ENCODE measurements around the gene MLKL.
A peak's percentile ranks its signal among the peaks of the same experiment; 100 is the strongest.
"Not testable (repeated sequence)": the region's sequence is repeated elsewhere in the genome, so short reads cannot be mapped to it uniquely, and the experiment has no call there.

MLKL gene

DNA sequence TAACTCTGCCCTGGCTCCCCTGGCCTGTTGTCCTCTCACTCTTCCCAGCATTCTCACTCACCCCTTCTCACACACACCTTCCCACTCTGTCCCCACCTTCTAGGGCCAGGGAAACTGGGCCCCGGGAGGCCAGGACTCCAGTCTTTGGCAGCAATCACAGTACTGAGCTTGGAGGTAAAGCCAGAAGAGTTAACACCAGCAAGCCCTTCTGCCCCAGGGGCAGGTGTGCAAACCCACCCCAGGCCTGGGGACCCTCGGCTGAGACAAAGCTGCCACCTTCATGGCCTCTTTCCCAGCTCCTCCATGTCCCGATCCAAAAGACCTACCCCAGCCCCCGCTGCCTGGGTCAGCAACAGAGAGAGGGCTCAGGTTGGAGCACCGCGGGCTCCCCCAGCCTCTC, 36.9 kb upstream of the MLKL start:
- no peak for DNase-seq
- Mint-ChIP-seq H3K9me3 (no peaks in the 10 kb centered on the region), H3K27ac (peak overlapping the region; percentile 40 to 94), H3K4me3 (no peak overlapping the region), H3K27me3 (peaks cover 8% of the 10 kb centered on the region), H3K4me1 (peaks cover 6% of the 10 kb centered on the region)
- ATAC-seq = no peak

DNA sequence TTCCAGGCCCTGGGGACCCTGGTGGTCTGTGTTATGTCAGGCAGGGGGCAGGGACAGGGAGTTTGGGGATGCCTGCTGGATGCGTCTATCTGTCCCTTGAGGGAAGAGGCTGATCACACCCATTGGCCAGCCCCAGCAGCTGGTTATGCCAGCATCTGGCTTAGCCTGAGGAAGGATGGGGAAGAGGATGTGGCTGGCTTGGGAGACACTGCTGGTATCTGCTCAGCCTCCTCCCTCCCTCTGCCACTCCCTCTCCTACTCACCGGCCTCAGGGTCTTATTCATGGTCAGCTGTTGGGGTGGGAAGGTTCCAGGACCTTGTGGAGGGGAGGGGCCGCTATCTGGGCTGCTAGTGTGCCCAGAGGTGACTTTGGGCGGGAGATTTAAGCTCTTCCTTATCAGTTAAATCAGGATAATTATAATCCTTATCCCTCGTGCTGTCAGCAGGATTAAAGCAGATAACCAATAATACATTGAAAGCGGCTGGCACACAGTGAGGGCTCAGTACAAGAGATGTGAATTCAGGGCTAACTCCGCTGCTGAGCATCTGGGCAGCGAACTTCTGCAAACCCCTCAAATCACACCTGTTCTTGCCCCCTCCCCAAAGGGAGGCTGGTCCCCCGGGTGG, 36.0 kb upstream of the MLKL start:
- H3K27ac Mint-ChIP-seq = no peak overlapping the region
- no peak for ATAC-seq

DNA sequence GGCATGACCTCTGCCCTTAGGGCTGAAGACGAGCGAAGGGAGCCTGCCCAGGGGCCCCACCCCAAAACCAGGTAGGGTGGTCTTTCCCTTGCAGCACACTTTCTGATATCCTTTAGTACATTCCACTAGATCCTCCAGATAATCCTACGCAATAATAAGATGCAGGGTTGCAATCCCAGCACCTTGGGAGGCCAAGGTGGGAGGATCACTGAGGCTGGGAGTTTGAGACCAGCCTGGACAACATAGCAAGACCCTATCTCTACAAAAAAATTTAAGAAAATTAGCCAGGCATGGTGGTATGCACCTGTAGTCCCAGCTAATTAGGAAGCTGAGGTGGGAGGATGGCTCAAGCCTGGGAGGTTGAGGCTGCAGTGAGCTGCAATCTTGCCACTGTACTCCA, 34.9 kb upstream of the MLKL start:
- no peak overlapping the region for H3K4me3 Mint-ChIP-seq
- H3K27me3 Mint-ChIP-seq = peaks cover 8% of the 10 kb centered on the region
- H3K4me1 Mint-ChIP-seq = peaks cover under 1% of the 10 kb centered on the region
- DNase-seq (no peak), ATAC-seq (no peak)
- no peak overlapping the region for H3K27ac Mint-ChIP-seq
- no peaks in the 10 kb centered on the region for H3K9me3 Mint-ChIP-seq

More for the DNA sequence above, 36.0 kb upstream of the MLKL start:
- no peak for DNase-seq
- H3K4me1 Mint-ChIP-seq = peaks cover under 1% of the 10 kb centered on the region
- no peaks in the 10 kb centered on the region for H3K9me3 Mint-ChIP-seq
- H3K27me3 Mint-ChIP-seq = peaks cover 8% of the 10 kb centered on the region
- H3K4me3 Mint-ChIP-seq = no peak overlapping the region

DNA sequence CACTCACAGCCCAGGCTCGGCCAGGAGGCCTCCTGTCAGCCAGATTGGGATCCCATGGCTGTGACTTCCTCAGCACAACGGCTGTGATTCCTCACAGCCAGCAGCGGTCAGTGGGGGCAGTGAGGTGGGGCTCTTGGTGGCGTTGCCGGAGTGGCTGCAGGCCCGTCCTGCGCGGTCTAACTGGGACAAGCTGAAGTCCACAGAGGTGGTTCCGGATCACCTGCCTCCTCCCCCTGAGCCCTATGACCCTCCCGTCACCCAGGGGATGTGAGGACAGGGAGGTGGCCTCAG, 34.4 kb upstream of the MLKL start:
- ATAC-seq (no peak), DNase-seq (no peak)
- Mint-ChIP-seq H3K27ac (no peak overlapping the region), H3K27me3 (peaks cover 8% of the 10 kb centered on the region), H3K9me3 (no peaks in the 10 kb centered on the region), H3K4me1 (peaks cover 5% of the 10 kb centered on the region), H3K4me3 (no peak overlapping the region)

DNA sequence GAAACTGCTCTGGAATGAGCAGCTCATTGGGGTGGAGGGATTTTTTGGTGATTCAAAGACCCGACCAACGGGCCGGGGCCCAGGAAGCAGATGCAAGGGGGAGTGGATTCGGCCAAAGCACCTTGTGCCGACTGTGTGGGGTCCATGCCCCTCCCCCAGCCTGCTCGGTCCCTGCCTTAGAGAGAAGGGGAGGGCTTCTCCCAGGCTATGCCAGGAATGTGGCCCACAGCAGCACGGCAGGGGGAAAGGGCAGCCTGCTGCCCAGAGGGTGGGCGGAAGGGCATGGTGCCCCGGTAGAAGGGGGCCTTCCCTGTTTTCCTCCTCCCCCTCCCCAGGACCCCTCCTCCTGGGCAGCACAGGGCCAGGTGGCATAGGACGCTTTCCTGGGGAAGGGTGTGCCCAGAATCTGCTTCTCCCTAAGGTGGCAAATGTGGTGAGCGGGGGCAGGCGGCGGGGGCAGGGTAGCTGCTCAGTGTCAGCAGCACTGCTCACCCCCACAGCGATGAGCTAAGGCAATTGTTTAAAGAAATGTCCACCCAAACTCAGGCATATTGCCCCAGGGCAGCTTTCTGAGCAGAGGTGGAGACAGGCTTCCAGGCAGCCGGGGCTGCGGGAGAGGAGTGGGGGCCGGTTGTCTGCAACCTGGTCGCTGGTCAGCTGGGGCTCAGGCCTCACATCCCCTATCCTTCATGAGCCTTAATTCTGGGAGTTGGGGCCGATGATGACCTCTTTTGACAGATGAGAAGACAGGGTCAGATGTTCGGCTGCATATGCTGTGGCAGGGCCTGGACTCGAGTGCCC, 33.9 kb upstream of the MLKL start:
- no peak overlapping the region for H3K4me3 Mint-ChIP-seq
- no peaks in the 10 kb centered on the region for H3K9me3 Mint-ChIP-seq
- H3K4me1 Mint-ChIP-seq = peaks cover 11% of the 10 kb centered on the region
- DNase-seq (no peak), ATAC-seq (no peak)
- H3K27me3 Mint-ChIP-seq = peaks cover 8% of the 10 kb centered on the region
- no peak overlapping the region for H3K27ac Mint-ChIP-seq

DNA sequence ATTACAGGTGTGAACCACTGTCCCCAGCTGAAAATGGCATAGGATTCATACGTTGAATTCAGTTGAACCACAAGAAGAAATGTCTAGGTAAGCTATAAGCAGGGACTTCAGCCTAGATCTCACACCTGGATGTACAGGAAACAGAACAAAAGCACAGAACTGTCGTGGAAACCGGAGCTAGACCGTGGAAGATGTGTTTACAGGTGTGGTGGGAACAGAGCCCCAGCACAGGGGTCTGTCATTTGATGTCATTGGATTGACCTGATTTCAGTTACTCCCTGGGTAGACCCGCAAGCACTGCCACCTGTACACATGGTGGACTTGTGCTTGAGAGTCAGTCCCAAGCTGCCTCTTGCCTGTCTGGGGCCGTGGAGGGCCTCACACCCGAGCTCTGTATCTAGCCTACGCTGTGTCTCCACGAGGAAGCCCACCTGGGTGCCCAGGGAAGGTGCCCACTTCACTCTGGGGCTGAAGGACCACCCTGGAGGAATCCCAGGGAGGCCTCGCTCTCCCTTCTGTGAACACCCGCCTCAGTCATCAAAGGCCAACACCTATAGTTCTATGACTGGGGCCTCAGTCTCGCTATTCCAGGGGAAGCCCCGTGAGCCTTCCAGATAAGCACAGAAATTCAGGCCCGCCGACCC, 32.2 kb upstream of the MLKL start:
- Mint-ChIP-seq H3K27me3 (peaks cover 8% of the 10 kb centered on the region), H3K27ac (peak overlapping the region in 1 of 2 donors; percentile 37), H3K4me3 (no peak overlapping the region), H3K4me1 (peaks cover 13% of the 10 kb centered on the region), H3K9me3 (no peaks in the 10 kb centered on the region)
- no peak for ATAC-seq
- DNase-seq = no peak

DNA sequence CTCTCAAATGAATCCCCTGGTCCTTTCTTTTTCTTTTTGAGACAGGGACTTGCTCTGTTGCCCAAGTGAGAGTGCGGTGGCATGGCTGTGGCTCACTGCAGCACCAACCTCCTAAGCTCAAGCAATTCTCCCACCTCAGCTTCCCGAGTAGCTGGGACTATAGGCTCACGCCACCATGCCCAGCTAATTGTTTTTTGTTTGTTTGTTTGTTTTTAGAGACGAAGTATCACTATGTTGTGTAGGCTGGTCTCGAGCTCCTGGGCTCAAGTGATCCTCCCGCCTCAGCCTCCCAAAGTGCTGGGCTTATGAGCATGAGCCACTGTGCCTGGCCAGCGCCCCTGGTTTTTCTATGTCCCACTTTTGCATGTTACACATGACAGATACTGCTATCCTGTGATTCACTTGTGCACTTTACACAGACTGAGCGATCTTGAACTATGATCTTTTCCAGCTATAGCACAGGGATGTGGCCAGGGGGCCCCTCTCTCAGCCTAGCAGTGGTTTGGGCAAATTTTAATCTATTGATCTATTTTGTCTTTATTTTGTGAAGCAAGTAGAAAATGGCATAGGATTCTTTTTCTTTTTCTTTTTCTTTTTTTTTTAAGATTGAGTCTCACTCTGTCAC, 31.3 kb upstream of the MLKL start:
- DNase-seq (no peak), ATAC-seq (no peak)
- peak overlapping the region in 1 of 2 donors; percentile 37 for H3K27ac Mint-ChIP-seq

DNA sequence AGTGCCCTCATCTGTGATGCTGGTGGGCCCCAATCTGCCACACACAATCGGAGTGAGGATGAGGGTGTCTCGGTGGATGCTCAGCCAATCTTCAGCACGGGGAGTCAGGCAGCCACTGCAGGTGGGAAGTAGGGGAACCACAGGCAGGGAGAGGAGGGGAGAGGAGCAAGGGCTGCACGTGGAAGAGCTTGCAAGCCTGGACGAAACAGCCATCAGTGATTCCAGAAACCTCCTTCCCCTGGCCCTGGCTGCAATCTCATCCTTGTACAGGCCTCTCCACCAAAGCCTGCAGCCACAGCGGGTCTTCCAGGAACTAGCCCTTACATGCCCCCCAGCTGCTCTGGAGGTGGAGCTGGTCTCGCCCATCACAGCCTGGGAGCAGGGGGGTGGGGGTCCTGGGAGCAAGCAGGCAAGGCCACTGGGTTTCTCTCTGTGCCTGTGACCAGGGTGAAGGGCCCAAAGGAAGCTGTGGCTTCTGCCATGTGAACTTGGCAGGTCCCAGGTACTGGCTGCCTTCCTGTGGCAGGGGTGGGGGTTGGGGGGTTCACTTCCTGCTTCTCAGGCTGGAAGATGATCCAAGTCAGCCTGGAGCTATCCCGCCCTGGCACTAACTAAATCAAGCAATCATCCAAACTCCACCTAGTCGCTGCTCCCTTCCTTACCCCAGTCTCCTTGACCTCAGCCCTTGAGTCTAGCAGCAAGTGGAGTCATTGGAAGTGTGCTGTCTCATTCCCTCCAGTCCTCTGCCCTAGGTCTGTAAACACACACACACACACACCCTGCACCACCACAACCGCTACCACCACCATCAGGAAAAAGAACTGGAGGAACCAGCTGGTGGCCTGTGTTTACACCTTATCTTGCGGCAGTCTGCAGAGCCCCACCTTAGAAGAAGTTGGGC, 29.4 kb upstream of the MLKL start:
- Mint-ChIP-seq H3K27ac (peak overlapping the region in 1 of 2 donors; percentile 66), H3K27me3 (no peaks in the 10 kb centered on the region), H3K4me1 (peaks cover 13% of the 10 kb centered on the region), H3K4me3 (no peak overlapping the region), H3K9me3 (peaks cover 0 to 15% of the 10 kb centered on the region in 2 donors)
- ATAC-seq (no peak), DNase-seq (no peak)

More for the DNA sequence above, 31.3 kb upstream of the MLKL start:
- Mint-ChIP-seq H3K9me3 (peaks cover 0 to 7% of the 10 kb centered on the region in 2 donors), H3K4me1 (peaks cover 13% of the 10 kb centered on the region), H3K4me3 (no peak overlapping the region), H3K27me3 (no peaks in the 10 kb centered on the region)

DNA sequence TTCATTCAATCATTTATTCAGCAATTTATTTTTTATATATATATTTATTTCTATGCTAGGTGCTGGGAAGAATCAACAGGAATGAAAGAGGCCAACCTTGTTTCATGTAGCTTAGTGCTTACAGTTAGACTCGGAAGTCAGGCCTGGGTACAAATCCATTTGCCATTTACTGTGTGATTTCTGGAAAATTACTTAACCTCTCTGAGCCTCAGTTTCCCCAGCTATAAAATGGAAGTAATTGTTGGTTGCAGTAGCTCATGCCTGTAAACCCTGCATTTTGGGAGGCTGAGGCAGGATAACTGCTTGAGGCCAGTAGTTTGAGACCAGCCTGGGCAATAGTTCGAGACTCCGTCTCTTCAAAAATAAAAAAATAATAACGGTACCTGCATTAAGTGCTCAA, 27.2 kb upstream of the MLKL start:
- H3K9me3 Mint-ChIP-seq = peaks cover 0 to 15% of the 10 kb centered on the region in 2 donors
- DNase-seq (no peak), ATAC-seq (no peak)
- H3K4me1 Mint-ChIP-seq = peaks cover 13% of the 10 kb centered on the region
- no peaks in the 10 kb centered on the region for H3K27me3 Mint-ChIP-seq
- H3K4me3 Mint-ChIP-seq = no peak overlapping the region
- H3K27ac Mint-ChIP-seq = no peak overlapping the region

DNA sequence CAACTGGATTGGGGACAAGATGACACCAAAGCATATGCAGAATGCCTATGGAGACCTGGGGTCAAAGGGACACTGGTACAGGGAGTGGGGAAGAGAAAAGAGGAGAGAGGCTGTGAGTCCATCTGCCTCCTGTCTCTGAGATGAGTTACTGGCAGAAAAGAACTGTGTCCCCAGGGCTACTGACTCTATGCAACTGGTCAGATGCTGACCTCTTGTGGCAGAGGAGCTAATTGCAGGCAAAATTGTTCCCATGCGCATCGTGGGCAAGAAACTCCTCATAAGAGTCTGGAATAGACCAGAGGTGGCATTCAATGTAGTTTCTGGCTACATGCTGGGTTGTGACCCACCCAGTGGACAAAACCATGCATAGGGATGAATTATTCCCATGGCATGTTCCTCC, 26.1 kb upstream of the MLKL start:
- Mint-ChIP-seq H3K9me3 (peaks cover 0 to 15% of the 10 kb centered on the region in 2 donors), H3K27me3 (no peaks in the 10 kb centered on the region), H3K4me3 (no peak overlapping the region), H3K27ac (no peak overlapping the region), H3K4me1 (peaks cover 13% of the 10 kb centered on the region)
- ATAC-seq (no peak), DNase-seq (peak; percentile 20 to 37)

DNA sequence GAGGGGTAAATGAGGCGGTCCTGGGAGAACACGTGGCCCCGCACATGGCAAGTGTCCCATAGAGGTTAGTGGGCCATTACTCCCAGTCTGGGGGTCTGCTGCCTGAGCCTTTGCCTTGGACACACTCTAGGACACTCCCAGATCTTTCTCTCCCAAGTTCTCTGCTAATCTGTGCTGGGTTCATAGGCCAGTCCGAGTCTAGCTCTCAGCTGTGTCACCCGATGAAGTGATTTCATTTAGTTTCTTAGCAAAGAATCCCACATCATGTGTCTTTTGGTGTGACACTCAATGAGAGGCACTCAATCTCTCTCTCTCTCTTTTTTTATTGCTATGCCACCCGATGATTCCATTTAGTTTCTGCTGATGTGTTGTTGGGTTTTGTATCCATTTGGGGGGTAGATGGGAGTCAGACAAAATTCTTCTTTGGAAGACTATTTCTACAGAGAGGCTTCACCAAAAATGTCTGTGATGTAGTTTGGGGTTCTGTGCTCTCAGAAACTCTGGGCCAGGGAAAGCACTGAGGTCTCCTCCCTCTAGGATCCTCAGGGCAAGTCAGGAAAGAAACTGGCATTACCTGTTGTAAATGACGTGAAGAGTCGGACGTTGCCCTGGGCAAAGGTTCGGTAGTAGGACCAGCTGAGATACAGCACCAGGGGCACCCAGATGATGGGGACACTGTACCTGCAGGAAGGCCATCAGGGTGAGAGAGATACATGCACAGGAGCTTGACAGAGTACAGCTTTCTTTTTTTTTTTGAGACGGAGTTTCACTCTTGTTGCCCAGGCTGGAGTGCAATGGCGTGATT, 25.2 kb upstream of the MLKL start:
- H3K27ac Mint-ChIP-seq = no peak overlapping the region
- ATAC-seq = no peak
- H3K9me3 Mint-ChIP-seq = peaks cover 0 to 15% of the 10 kb centered on the region in 2 donors
- no peak overlapping the region for H3K4me3 Mint-ChIP-seq
- no peak for DNase-seq
- no peaks in the 10 kb centered on the region for H3K27me3 Mint-ChIP-seq
- peaks cover 13% of the 10 kb centered on the region for H3K4me1 Mint-ChIP-seq

DNA sequence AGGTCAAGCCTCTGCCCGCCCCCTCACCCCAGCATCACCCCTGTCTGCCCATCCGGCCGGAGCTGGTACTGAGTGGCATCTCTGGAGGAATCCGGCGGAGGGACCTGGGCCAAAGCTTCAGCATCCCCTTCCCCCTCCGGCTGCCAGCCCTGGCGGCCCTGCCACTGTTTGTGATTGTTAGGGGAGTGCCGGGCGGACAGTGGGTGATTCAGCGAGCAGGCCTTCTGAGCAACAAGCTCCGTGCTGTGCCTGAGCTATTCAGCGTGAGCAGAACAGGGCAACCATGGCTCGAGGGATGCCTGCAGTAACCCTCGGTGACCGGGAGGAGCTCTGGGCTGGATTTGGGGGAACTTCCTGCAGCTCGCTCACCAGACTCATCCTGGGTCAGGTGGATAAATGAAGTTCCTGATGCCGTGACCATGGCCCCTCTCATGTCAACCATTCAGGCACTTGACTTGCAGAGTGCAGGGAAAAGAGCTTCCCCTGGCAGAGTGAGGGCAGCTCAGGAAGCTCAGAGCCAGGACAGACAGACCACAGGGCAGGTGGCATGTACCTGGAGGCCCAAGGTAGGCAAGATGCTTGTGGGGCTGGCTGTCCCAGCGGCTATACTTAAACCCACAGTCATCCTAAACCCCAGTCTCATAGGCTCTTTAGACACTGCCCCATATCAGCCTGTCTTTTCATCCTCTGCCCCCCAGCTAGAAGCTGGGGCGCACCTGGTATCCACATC, 24.3 kb upstream of the MLKL start:
- Mint-ChIP-seq H3K9me3 (peaks cover 0 to 15% of the 10 kb centered on the region in 2 donors), H3K27ac (no peak overlapping the region)

DNA sequence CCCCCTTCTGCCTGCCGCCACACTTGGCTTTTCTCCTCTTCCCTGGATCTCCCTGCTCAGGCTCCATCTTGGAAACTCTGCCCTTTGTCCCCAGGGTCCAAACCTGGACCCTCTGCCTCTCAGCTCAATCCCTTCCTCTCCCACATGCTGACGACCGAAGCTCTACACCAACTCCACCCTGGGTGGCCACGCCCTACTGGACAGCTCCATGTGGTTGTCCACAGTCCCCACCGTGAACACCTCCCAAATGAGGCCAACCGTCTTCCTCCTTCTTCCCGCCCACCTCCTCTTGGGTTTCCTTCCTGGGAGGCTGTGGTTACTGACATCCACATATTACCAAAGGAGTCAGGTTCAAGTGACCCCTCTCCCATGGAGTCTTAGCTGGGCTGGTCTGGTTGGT, 22.6 kb upstream of the MLKL start:
- Mint-ChIP-seq H3K9me3 (peaks cover 0 to 15% of the 10 kb centered on the region in 2 donors), H3K4me1 (no peaks in the 10 kb centered on the region), H3K27me3 (no peaks in the 10 kb centered on the region), H3K27ac (no peak overlapping the region), H3K4me3 (no peak overlapping the region)
- DNase-seq = no peak
- ATAC-seq = no peak

More for the DNA sequence above, 24.3 kb upstream of the MLKL start:
- ATAC-seq = no peak
- peaks cover 6% of the 10 kb centered on the region for H3K4me1 Mint-ChIP-seq
- no peak for DNase-seq
- no peaks in the 10 kb centered on the region for H3K27me3 Mint-ChIP-seq
- H3K4me3 Mint-ChIP-seq = no peak overlapping the region

DNA sequence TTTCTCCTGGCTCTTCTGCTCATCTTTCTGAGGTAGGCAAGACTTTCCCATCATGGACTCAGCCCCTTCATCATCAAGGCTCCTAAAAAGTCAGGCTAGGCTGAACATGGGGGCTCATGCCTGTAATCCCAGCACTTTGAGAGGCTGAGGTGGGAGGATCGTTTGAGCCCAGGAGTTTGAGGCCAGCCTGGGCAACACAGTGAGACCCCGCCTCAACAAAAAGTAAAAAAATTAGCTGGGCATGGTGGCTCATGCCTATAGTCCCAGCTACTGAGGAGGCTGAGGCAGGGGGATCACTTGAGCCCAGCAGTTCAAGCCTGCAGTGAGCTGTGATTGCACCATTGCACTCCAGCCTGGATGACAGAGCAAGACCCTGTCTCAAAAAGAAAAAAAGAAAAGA, 21.5 kb upstream of the MLKL start:
- not testable (repeated sequence) for H3K27me3 Mint-ChIP-seq, H3K4me3 Mint-ChIP-seq, H3K4me1 Mint-ChIP-seq, ATAC-seq, H3K27ac Mint-ChIP-seq, DNase-seq, H3K9me3 Mint-ChIP-seq
